HepG2 (cell line): ENCODE data around the gene NR1I2. TPM values are rescaled to one million over a fixed set of nuclear protein-coding genes. Genes with fewer than 3 reads are reported as not detected.
A peak's percentile ranks its signal among the peaks of the same experiment; 100 is the strongest.

ENCODE experiments used
- ATAC-seq: fragments of 200-7000 bp; cut with Tn5 transposase; 3 replicates; pipeline ENCODE4 v1.9.1; 2020; ENCODE audit warnings: mild to moderate bottlenecking, moderate library complexity
- BruUV-seq: library from RNA; stranded (reverse); fragments of 400-500 nt; replicated peaks from 2 replicates; lab custom pipeline; 2021; lab: Mats Ljungman, UMichigan
- CTCF ChIA-PET: fragments of 300-600 bp; formaldehyde crosslinking; extraction: SDS; loops from one replicate; lab custom pipeline; 2021; ENCODE audit warnings: low total read pairs, inconsistent platforms, low intra/inter-chr PET ratio; lab: Yijun Ruan, JAX
- POLR2A ChIA-PET: fragments of 350-600 bp; sonication (Branson Sonifier 250); formaldehyde crosslinking; loops from one replicate; lab custom pipeline; 2020; ENCODE audit warnings: antibody characterized with exemption, inconsistent platforms; lab: Yijun Ruan, JAX
- DNase-seq: peaks from one replicate; pipeline ENCODE4 v3.0.0-alpha.2; 2015; ENCODE audit warnings: low spot score
- FAIRE-seq: peaks from 3 replicates; lab custom pipeline; 2011; peaks lifted over from hg19 to GRCh38; lab: Jason Lieb, UNC
- H2AFZ ChIP-seq: one replicate; pipeline ENCODE4 v1.6.1; 2011; ENCODE audit warnings: low read length, inconsistent platforms
- H3K27ac ChIP-seq: fragments of 300-600 bp; 3 replicates; pipeline ENCODE4 v1.8.0; 2011; ENCODE audit warnings: mixed run types, mild to moderate bottlenecking, mixed read lengths, low read length, inconsistent platforms; ENCODE audit not compliant: insufficient read depth; ENCODE audit errors: extremely low read length
- H3K27me3 ChIP-seq, 2 experiments: fragments of 200-600 bp in 1 of 2; 2 replicates in 1 of 2; 3 replicates in 1 of 2; pipeline versions ENCODE4 v1.6.0 to v1.8.0; 2011; ENCODE audit warnings: low read length in 2 of 2, mild to moderate bottlenecking in 2 of 2, moderate library complexity in 2 of 2, inconsistent platforms in 1 of 2; ENCODE audit not compliant: insufficient read depth in 2 of 2, control insufficient read depth in 1 of 2
- H3K36me3 ChIP-seq, 2 experiments: fragments of 200-600 bp in 1 of 2; replicated peaks in 1 of 2; 2 replicates in 1 of 2; 3 replicates in 1 of 2; pipeline versions ENCODE4 v1.5.1 to v1.8.0; 2011; ENCODE audit warnings: low read length in 2 of 2, inconsistent platforms in 1 of 2; ENCODE audit not compliant: insufficient read depth in 2 of 2, control insufficient read depth in 1 of 2
- H3K4me1 ChIP-seq: 2 replicates; pipeline ENCODE4 v1.5.1; 2012; ENCODE audit warnings: low read length, inconsistent platforms; ENCODE audit not compliant: insufficient read depth
- H3K4me2 ChIP-seq: 2 replicates; pipeline ENCODE4 v1.6.0; 2011; ENCODE audit warnings: low read depth, low read length, inconsistent platforms
- H3K4me3 ChIP-seq, 3 experiments: fragments of 200-600 bp in 1 of 3; sonication (generic), shearing (Covaris generic) in 1 of 3; replicated peaks in 1 of 3; 2 replicates each; pipeline ENCODE4 v1.5.1; 2011 to 2016; ENCODE audit warnings: low read length in 3 of 3, inconsistent platforms in 2 of 3, low read depth in 2 of 3, mild to moderate bottlenecking in 2 of 3, control low read depth in 1 of 3, mixed read lengths in 1 of 3; ENCODE audit not compliant: insufficient read depth in 1 of 3
- H3K79me2 ChIP-seq: one replicate; pipeline ENCODE4 v1.6.1; 2011; ENCODE audit warnings: low read length, inconsistent platforms; ENCODE audit not compliant: insufficient read depth
- H3K9ac ChIP-seq: 2 replicates; pipeline ENCODE4 v1.6.0; 2011; ENCODE audit warnings: mild to moderate bottlenecking, low read depth, low read length, inconsistent platforms; ENCODE audit not compliant: insufficient read depth
- H3K9me3 ChIP-seq: 2 replicates; pipeline ENCODE4 v1.5.1; 2012; ENCODE audit warnings: mild to moderate bottlenecking, low read length
- H4K20me1 ChIP-seq: 2 replicates; pipeline ENCODE4 v1.6.0; 2011; ENCODE audit warnings: inconsistent platforms, mild to moderate bottlenecking, low read length, moderate library complexity; ENCODE audit not compliant: insufficient read depth
- RNF2 ChIP-seq: fragments of 450-650 bp; conservative IDR thresholded peaks from 2 replicates; pipeline ENCODE4 v1.6.1; 2016; ENCODE audit warnings: low read depth
- SAFB2 ChIP-seq: sonication (generic); formaldehyde crosslinking; IDR thresholded peaks from 2 replicates; pipeline ENCODE4 v1.5.1; 2020; ENCODE audit warnings: missing genetic modification reagents, low read depth, mild to moderate bottlenecking, borderline replicate concordance
- SIX1 ChIP-seq: sonication (generic); formaldehyde crosslinking; IDR thresholded peaks from 2 replicates; pipeline ENCODE4 v1.4.0; 2020; ENCODE audit warnings: missing genetic modification reagents, borderline replicate concordance
- STAG1 ChIP-seq: sonication (generic); formaldehyde crosslinking; IDR thresholded peaks from 2 replicates; pipeline ENCODE4 v1.4.0; 2020; ENCODE audit warnings: missing genetic modification reagents
- ZNF225 ChIP-seq: sonication (generic); formaldehyde crosslinking; IDR thresholded peaks from 2 replicates; pipeline ENCODE4 v1.4.0; 2020; ENCODE audit warnings: mild to moderate bottlenecking, missing genetic modification reagents
- ZNF547 ChIP-seq: sonication (generic); formaldehyde crosslinking; IDR thresholded peaks from 2 replicates; pipeline ENCODE4 v1.5.1; 2020; ENCODE audit warnings: mild to moderate bottlenecking, missing genetic modification reagents
- WGBS: methylation state at CpG from one replicate; pipeline ENCODE4 v1.1.6; 2017; ENCODE audit warnings: low lambda C conversion rate; 5-methylcytosine and 5-hydroxymethylcytosine counted together
- in situ Hi-C: cut with HindIII; loops from 2 replicates; pipeline ENCODE4 v1.10.0; 2017; ENCODE audit warnings: low pct_unique_long_range_greater_than_20kb; ENCODE audit not compliant: extremely low pct_ligation_motif_present
- intact Hi-C: fragments of 100-400 bp; cut with micrococcal nuclease; formaldehyde crosslinking; loops from one replicate; pipeline ENCODE4 v1.10.0; 2022; ENCODE audit not compliant: unreplicated experiment
- polyA plus RNA-seq, 8 experiments: library from polyadenylated mRNA; depleted of rRNA in 3 of 8; stranded (reverse) in 7 of 8; unstranded in 1 of 8; fragments of >200 nt; fragmentation: Illumina TruSeq in 4 of 8; extraction: Trizol in 4 of 8; gene quantifications; 2 replicates each; pipeline versions ENCODE4 v1.2.1 to v1.2.3, GENCODE V29; 2011 to 2016; ENCODE audit warnings: low read depth in 4 of 8, missing spikeins in 1 of 8, mixed read lengths in 1 of 8; ENCODE audit not compliant: insufficient read depth in 1 of 8
- total RNA-seq, 5 experiments: library from RNA; depleted of rRNA; stranded (reverse); fragments of >200 nt; fragmentation: Illumina TruSeq; extraction: Trizol; gene quantifications; 2 replicates each; pipeline ENCODE4 v1.2.3, GENCODE V29; 2016; ENCODE audit warnings: low read depth in 1 of 5
- TF ChIP-seq, protein P1 (sequence below): sonication (generic); formaldehyde crosslinking; IDR thresholded peaks from 2 replicates; pipeline ENCODE4 v1.5.0; 2020; ENCODE audit warnings: mild to moderate bottlenecking, missing genetic modification reagents, moderate library complexity

The NR1I2 gene
- total and polyA plus RNA-seq, 2 of the 13 experiments (the other 11 are each of a cell fraction or from before 2014, with no cell fraction given): 8.8 to 13.4 TPM

DNA sequence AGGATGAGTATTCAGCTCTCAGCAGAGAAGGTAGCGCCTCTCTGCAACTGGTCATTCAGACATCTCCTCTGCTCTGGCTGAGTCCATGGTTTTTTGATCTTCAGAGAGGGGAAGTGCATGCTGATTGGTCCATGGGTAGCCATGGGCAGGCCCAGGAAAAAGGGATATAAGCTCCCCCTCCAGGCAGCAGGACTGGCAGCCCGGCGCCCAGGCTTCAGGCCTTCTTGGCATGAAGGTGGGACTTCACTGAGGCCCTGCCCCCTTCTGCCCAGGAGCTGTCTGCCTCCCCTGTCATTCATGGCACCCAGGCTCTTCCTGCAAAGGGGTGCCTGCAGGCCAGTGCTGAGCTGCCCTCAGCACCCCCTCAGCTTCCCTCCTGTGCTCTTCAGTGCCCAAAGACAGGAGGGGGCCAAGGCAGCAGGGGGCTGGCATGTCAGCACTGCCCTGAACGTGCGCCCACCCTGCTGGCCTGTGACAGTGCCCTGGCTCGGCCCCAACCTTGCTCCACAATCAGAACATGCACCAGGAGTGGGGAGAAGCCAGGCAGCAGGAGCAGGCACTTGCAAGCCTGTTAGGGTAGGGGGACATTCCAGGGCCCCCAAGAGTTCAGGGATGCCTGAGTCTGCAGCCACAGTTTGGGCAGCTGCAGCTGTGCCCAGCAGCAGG is 13.8 kb upstream of the NR1I2 start:
- BruUV-seq: no TSS peak
- no peaks in the 10 kb centered on the region for H3K36me3 ChIP-seq
- 40% methylated on average over 2 of the region's 6 CpGs for WGBS
- in situ Hi-C loops: no loop called here
- no peaks in the 10 kb centered on the region for H3K79me2 ChIP-seq
- no peak for DNase-seq
- TF ChIP-seq ZNF225 (CRISPR knock-in tag): 0 out of 2 replicates have a peak, but pooled peaks have one; percentile 31
- TF ChIP-seq ZNF547 (CRISPR knock-in tag): no peak
- no peak for TF ChIP-seq RNF2
- no peak for TF ChIP-seq SIX1
- H3K27ac ChIP-seq: no peak overlapping the region
- ATAC-seq: peak; percentile 72
- H4K20me1 ChIP-seq: no peaks in the 10 kb centered on the region
- H3K4me1 ChIP-seq: no peaks in the 10 kb centered on the region
- H2AFZ ChIP-seq: no peak overlapping the region
- H3K9ac ChIP-seq: no peak overlapping the region
- H3K4me3 ChIP-seq: peak overlapping the region in 1 of 3 experiments; percentile 0; a peak in 1 of 6 replicates
- no peak overlapping the region for H3K4me2 ChIP-seq
- CTCF ChIA-PET: no interaction called here
- intact Hi-C loops: no loop called here
- no peak for FAIRE-seq
- H3K9me3 ChIP-seq: no peaks in the 10 kb centered on the region
- POLR2A ChIA-PET: interaction anchor here (0.9 kb wide), 1 partner anchor 14 kb away, joined by 4 read pairs; the partner anchor contains the start of gene NR1I2
- no peaks in the 10 kb centered on the region; a peak in 1 of 5 replicates for H3K27me3 ChIP-seq

DNA sequence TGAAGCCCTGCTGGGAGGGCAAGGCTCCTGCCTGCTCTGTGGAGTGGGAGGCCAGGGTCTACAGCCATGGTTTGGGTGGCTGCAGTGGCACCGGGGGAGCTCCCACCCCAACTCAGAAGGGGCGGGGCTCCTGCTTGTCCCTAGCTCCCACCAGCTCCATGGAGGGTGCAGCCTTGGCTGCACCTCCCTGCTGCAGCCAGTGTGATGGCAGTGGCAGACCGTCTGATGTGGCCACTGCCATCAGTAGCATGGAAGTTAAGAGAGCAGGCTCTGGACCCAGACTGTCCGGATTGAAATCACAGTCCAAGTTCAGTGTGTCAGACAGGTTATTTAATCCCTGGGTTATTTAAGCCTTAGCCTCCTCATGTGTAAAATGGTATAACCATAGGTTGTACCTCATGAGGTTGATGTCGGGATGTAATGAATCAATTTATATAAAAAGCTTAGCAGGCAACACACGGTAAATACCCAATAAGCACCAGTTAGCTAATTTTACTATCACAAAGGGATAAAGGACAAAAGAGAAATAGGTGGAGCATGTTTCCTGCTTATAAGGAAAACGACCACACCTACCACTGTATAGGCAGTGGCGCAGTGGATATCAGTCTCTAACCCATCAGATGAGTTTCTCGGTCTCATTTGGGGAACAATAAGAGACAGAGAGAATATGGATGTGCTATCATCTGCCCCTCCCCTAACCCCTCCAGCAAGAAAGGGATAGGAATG is 13.1 kb upstream of the NR1I2 start:
- H3K4me3 ChIP-seq: no peak overlapping the region; a peak in 1 of 6 replicates
- WGBS: 83% methylated on average over 6 of the region's 9 CpGs
- FAIRE-seq (no peak), ATAC-seq (peak; percentile 76), DNase-seq (no peak)
- no peaks in the 10 kb centered on the region for H3K4me1 ChIP-seq
- in situ Hi-C loops (no loop called here), intact Hi-C loops (no loop called here)
- H3K79me2 ChIP-seq: no peaks in the 10 kb centered on the region
- CTCF ChIA-PET: no interaction called here
- POLR2A ChIA-PET: no interaction called here
- H3K9ac ChIP-seq: no peak overlapping the region
- no peak overlapping the region for H2AFZ ChIP-seq
- no TSS peak for BruUV-seq
- TF ChIP-seq SAFB2 (no peak), STAG1 (CRISPR knock-in tag) (0 out of 2 replicates have a peak, but pooled peaks have one; percentile 6)
- TF ChIP-seq, protein P1, sequence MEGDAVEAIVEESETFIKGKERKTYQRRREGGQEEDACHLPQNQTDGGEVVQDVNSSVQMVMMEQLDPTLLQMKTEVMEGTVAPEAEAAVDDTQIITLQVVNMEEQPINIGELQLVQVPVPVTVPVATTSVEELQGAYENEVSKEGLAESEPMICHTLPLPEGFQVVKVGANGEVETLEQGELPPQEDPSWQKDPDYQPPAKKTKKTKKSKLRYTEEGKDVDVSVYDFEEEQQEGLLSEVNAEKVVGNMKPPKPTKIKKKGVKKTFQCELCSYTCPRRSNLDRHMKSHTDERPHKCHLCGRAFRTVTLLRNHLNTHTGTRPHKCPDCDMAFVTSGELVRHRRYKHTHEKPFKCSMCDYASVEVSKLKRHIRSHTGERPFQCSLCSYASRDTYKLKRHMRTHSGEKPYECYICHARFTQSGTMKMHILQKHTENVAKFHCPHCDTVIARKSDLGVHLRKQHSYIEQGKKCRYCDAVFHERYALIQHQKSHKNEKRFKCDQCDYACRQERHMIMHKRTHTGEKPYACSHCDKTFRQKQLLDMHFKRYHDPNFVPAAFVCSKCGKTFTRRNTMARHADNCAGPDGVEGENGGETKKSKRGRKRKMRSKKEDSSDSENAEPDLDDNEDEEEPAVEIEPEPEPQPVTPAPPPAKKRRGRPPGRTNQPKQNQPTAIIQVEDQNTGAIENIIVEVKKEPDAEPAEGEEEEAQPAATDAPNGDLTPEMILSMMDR (CRISPR knock-in tag): peak; percentile 33
- no peaks in the 10 kb centered on the region; a peak in 1 of 5 replicates for H3K27me3 ChIP-seq
- no peaks in the 10 kb centered on the region for H4K20me1 ChIP-seq
- no peak overlapping the region for H3K27ac ChIP-seq
- no peak overlapping the region for H3K4me2 ChIP-seq
- H3K9me3 ChIP-seq: no peaks in the 10 kb centered on the region
- H3K36me3 ChIP-seq: no peaks in the 10 kb centered on the region
